ENCODE results near the gene NHLH2.

DNA sequence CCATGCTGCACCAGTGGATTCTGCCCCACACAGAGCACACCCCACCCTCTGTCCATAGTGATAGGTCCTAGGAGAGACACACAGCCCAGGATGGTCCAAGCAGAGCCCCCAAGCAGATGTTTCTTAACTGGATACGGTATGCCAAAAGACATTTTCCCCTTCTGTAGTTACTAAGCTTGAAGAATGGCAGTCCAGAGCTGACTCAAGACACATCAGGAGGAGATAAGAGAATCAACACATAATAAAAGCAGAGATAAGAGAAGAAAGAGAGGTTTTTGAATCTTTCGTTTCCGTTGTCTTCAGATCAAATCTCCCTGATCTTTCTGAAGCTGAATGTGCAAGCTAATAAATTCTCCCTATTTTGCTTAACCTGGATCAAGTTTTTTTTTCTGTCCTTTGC, 50.6 kb downstream of the NHLH2 start:
- TF ChIP-seq POLR2A (IDR thresholded peaks at IDR 0.05) (no peak), CTCF (IDR thresholded peaks at IDR 0.05) (no peak), EP300 (IDR thresholded peaks at IDR 0.05) (no peak), POLR2AphosphoS5 (IDR thresholded peaks at IDR 0.05) (no peak)

All from gastroesophageal sphincter (tissue), 3 donors.